T-cell (primary cell): ENCODE data around the gene RNGTT. TPM values are rescaled to one million over a fixed set of nuclear protein-coding genes. Genes with fewer than 3 reads are reported as not detected.
A peak's percentile ranks its signal among the peaks of the same experiment; 100 is the strongest.
"Not testable (repeated sequence)": the region's sequence is repeated elsewhere in the genome, so short reads cannot be mapped to it uniquely, and the experiment has no call there.

Source experiments
- ATAC-seq, 4 experiments: fragments of 200-7000 bp in 3 of 4; fragments of 150-1000 bp in 1 of 4; cut with Tn5 transposase; replicated peaks in 1 of 4; 1 replicate in 3 of 4; 2 replicates in 1 of 4; pipeline ENCODE4 v1.10.0; 2021; ENCODE audit warnings: moderate library complexity in 3 of 4, mild to moderate bottlenecking in 2 of 4, moderate number of reproducible peaks in 1 of 4
- CTCF ChIA-PET, 2 donors: fragments of 300-600 bp; sonication (Branson Sonifier 250); formaldehyde crosslinking; loops; one replicate each; lab custom pipeline; 2022; ENCODE audit warnings: antibody characterized with exemption in 2 of 2; lab: Charles Lee
- POLR2A ChIA-PET, 2 donors: fragments of 300-600 bp; sonication (Branson Sonifier 250); formaldehyde crosslinking; loops; one replicate each; lab custom pipeline; 2022; ENCODE audit warnings: antibody characterized with exemption in 2 of 2; lab: Charles Lee
- DNase-seq, 35 experiments: peaks; one replicate each; pipeline versions ENCODE4 v3.0.0 to v3.0.0-alpha.2; 2013 to 2023
- H3K27ac ChIP-seq: one replicate; pipeline ENCODE4 v1.5.1; 2013; ENCODE audit warnings: low read length
- H3K27me3 ChIP-seq, 2 experiments: replicated peaks in 1 of 2; 1 replicate in 1 of 2; 2 replicates in 1 of 2; pipeline versions ENCODE4 v1.6.1 to v1.7.0; 2013; ENCODE audit warnings: low read length in 1 of 2, mixed read lengths in 1 of 2; ENCODE audit not compliant: control insufficient read depth in 2 of 2, insufficient read depth in 2 of 2; ENCODE audit errors: extremely low read depth in 1 of 2
- H3K36me3 ChIP-seq, 2 donors: 1 replicate in 1 of 2; 2 replicates in 1 of 2; pipeline versions ENCODE4 v1.6.1 to v1.7.0; 2013; ENCODE audit warnings: low read length in 1 of 2; ENCODE audit not compliant: control insufficient read depth in 2 of 2, insufficient read depth in 1 of 2; ENCODE audit errors: extremely low read depth in 1 of 2
- H3K4me1 ChIP-seq, 2 experiments: 1 replicate in 1 of 2; 2 replicates in 1 of 2; pipeline versions ENCODE4 v1.6.1 to v1.7.0; 2013; ENCODE audit warnings: low read length in 2 of 2, mixed read lengths in 1 of 2; ENCODE audit not compliant: insufficient read depth in 2 of 2, control insufficient read depth in 1 of 2; ENCODE audit errors: extremely low read depth in 1 of 2
- H3K4me3 ChIP-seq, 2 donors: 1 replicate in 1 of 2; 2 replicates in 1 of 2; pipeline versions ENCODE4 v1.5.1 to v1.7.0; 2013; ENCODE audit warnings: mild to moderate bottlenecking in 2 of 2, low read length in 1 of 2, moderate library complexity in 1 of 2; ENCODE audit not compliant: control insufficient read depth in 1 of 2; ENCODE audit errors: extremely low read depth in 1 of 2
- H3K9me3 ChIP-seq: 2 replicates; pipeline ENCODE4 v1.7.0; 2013
- H3K27ac Mint-ChIP-seq, 2 donors: one replicate each; pipeline ENCODE4 v1.8.0; 2020 to 2021; ENCODE audit warnings: mild to moderate bottlenecking in 2 of 2, mixed read lengths in 2 of 2
- H3K27me3 Mint-ChIP-seq, 2 donors: one replicate each; pipeline ENCODE4 v1.8.0; 2021 to 2022; ENCODE audit warnings: mixed read lengths in 2 of 2
- H3K36me3 Mint-ChIP-seq: one replicate; pipeline ENCODE4 v1.8.0; 2021; ENCODE audit warnings: mixed read lengths
- H3K4me1 Mint-ChIP-seq, 3 donors: one replicate each; pipeline ENCODE4 v1.8.0; 2020 to 2022; ENCODE audit warnings: mixed read lengths in 3 of 3, mild to moderate bottlenecking in 1 of 3
- H3K4me3 Mint-ChIP-seq, 3 donors: one replicate each; pipeline ENCODE4 v1.8.0; 2020 to 2022; ENCODE audit warnings: mild to moderate bottlenecking in 3 of 3, mixed read lengths in 3 of 3, moderate library complexity in 3 of 3
- H3K9me3 Mint-ChIP-seq, 3 donors: one replicate each; pipeline ENCODE4 v1.8.0; 2020 to 2022; ENCODE audit warnings: mixed read lengths in 3 of 3
- WGBS: methylation state at CpG from one replicate; pipeline ENCODE4 v1.1.5; 2013; ENCODE audit warnings: missing lambda C conversion rate; ENCODE audit not compliant: insufficient coverage; 5-methylcytosine and 5-hydroxymethylcytosine counted together
- total RNA-seq, 35 experiments: library from RNA in 6 of 35; stranded (reverse) in 6 of 35; fragments of 120-200 nt in 1 of 35; gene quantifications; one replicate each; pipeline versions ENCODE4 v1.2.1 to v1.2.4 and lab custom pipeline; 2013 to 2026

RNGTT gene
- total RNA-seq, 5 donors from 2014 or later (not counting 1 experiment from before 2014, with no cell fraction given): 16.6 to 22.2 (median 17.5) TPM

- Mint-ChIP-seq H3K36me3 (no peaks in the 10 kb centered on the region), H3K4me3 (no peak overlapping the region), H3K4me1 (no peaks in the 10 kb centered on the region), H3K9me3 (no peaks in the 10 kb centered on the region), H3K27ac (no peak overlapping the region), H3K27me3 (peaks cover 0 to 4% of the 10 kb centered on the region in 2 donors)
- Histone ChIP-seq H3K9me3 (no peaks in the 10 kb centered on the region), H3K36me3 (no peaks in the 10 kb centered on the region), H3K4me3 (no peak overlapping the region), H3K27me3 (no peaks in the 10 kb centered on the region), H3K27ac (no peak overlapping the region), H3K4me1 (no peaks in the 10 kb centered on the region)
- no CpG with 5 or more reads among the region's 2 CpGs for WGBS
- ChIA-PET CTCF (interaction anchor here (0.5 to 2.6 kb wide), 36 partner anchors 11 to 628 kb away, joined by 3 to 20 read pairs (median 4); partner anchors contain the start of genes RNGTT (in 2 of the 2), PM20D2 (in 1 of the 2), PNRC1 (in 1 of the 2) and UBE2J1 (in 1 of the 2)), POLR2A (interaction anchor here in 1 of 2 donors (0.7 to 1.2 kb wide), 2 partner anchors 98 to 104 kb away, joined by 4 to 5 read pairs; partner anchors contain the start of gene PNRC1)
- ATAC-seq: peak; percentile 72 to 89 (median 81)
- DNase-seq: peak in 3 of 35 experiments; percentile 8 to 78 (median 18)
Observed at GRCh38 chr6:88982720-88983119, 19.3 kb upstream of the RNGTT start.

DNA sequence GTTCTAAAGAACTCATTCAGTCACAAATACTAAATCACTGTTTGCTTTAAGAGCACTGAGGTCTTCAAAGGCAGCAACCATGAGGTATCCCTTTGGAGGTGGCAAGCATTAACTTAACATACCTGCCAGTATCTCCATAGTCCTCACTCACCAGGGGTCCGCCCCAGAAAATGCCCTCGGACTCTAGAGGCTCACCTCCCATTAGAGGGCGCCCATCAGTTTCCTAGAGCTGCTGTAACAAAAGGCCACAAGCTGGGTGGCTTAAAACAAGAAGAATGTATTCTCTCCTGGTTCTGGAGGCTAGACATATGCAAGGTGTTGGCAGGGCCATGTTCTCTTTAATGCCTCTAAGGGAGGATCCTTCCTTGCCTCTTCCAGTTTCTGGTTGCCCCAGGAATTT, 12.0 kb upstream of the RNGTT start:
- Histone ChIP-seq H3K27me3 (no peaks in the 10 kb centered on the region), H3K4me3 (no peak overlapping the region), H3K27ac (no peak overlapping the region), H3K4me1 (no peaks in the 10 kb centered on the region), H3K36me3 (no peaks in the 10 kb centered on the region), H3K9me3 (no peaks in the 10 kb centered on the region)
- CTCF ChIA-PET: interaction anchor here in 1 of 2 donors (0.6 kb wide), 1 partner anchor 261 kb away, joined by 3 read pairs; no protein-coding TSS in a partner anchor
- ATAC-seq (no peak), DNase-seq (no peak)
- Mint-ChIP-seq H3K4me3 (no peak overlapping the region), H3K9me3 (no peaks in the 10 kb centered on the region), H3K36me3 (no peaks in the 10 kb centered on the region), H3K4me1 (peaks cover 2 to 10% (median 6%) of the 10 kb centered on the region in 3 donors), H3K27ac (no peak overlapping the region), H3K27me3 (no peaks in the 10 kb centered on the region)
- POLR2A ChIA-PET: no interaction called here
- WGBS: no CpG with 5 or more reads among the region's 3 CpGs

DNA sequence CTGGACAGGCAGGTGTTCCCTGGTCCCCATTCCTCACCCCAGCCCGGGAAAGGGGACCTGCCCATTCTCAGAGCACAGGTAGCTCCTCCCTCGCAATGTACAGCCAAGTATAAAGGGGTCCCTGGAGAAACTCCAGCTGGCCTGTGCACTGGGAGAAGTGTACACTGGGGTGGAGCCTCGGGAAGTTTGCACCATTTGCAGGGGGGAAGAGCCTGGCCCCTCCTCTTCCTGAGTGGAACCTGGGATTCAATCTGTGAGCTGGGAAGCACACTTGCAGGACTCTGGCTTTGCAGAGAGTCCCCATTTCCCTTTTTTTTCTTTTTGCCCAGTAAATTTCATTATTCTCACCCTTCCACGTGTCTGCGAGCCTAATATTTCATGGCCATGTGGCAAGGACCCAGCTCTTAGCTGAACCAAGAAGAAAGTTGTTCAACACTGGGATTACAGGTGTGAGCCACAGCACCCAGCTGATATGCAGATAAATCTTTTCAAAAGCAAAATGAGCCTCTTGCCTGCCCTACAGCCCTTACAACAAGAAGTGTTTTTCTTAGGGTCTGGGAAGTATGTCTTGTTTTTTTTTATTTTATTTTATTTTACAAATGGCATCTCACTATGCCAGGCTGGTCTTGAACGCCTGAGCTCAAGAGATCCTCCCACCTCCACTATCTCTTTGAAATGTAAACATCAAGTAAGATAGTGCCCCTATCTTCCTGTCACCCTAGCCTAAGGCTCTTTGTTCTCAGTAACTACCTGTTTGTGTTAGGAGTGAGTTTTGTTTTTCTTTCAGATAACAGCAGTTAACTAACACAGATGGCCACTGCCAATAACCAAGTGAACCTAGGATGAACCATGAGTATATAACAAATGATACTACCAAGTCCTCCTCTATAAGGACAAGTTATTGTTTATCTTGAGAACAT, 9.3 kb upstream of the RNGTT start:
- Mint-ChIP-seq H3K4me3 (no peak overlapping the region), H3K9me3 (peaks cover 0 to 4% (median 4%) of the 10 kb centered on the region in 3 donors), H3K27me3 (no peaks in the 10 kb centered on the region), H3K4me1 (peaks cover 2 to 10% (median 6%) of the 10 kb centered on the region in 3 donors), H3K27ac (no peak overlapping the region), H3K36me3 (peaks cover 4% of the 10 kb centered on the region)
- ChIA-PET CTCF (interaction anchor here in 1 of 2 donors (0.5 to 1.3 kb wide), 2 partner anchors 10 to 1107 kb away, joined by 3 read pairs; no protein-coding TSS in a partner anchor), POLR2A (interaction anchor here in 1 of 2 donors (0.9 kb wide), 1 partner anchor 9 kb away, joined by 3 read pairs; the partner anchor contains the start of gene RNGTT)
- Histone ChIP-seq H3K9me3 (no peaks in the 10 kb centered on the region), H3K36me3 (no peaks in the 10 kb centered on the region), H3K4me1 (no peaks in the 10 kb centered on the region), H3K4me3 (no peak overlapping the region), H3K27ac (no peak overlapping the region), H3K27me3 (no peaks in the 10 kb centered on the region)
- DNase-seq (no peak), ATAC-seq (peak in 1 of 4 experiments; percentile 29)
- 79% methylated on average over 4 of the region's 6 CpGs for WGBS

DNA sequence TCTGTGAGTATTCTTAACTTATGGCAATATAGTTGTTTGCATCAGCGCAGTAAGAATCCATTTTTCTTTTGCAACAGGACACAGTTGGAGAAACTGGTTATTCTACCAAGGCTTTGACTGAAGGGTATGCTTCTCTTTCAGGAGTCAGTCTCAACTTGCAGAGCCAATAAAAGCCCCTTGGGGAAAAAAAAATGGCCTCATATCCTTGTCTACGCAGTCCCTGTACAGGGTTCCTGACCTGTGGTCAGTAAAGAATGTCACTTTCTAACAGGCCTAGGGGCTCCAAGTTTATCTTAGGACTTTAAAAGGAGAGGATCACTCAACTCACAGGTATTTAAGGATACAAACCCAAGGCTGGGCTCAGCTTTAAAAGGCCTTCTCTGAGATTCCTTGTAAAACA, 6.9 kb upstream of the RNGTT start:
- no peaks in the 10 kb centered on the region for H3K27me3 ChIP-seq
- no peaks in the 10 kb centered on the region for H3K9me3 ChIP-seq
- no peak overlapping the region for H3K4me3 ChIP-seq
- ATAC-seq (no peak), DNase-seq (no peak)
- H3K9me3 Mint-ChIP-seq: peaks cover 0 to 4% (median 4%) of the 10 kb centered on the region in 3 donors
- no peaks in the 10 kb centered on the region for H3K4me1 ChIP-seq
- no peaks in the 10 kb centered on the region for H3K36me3 ChIP-seq
- CTCF ChIA-PET: no interaction called here
- H3K27me3 Mint-ChIP-seq: no peaks in the 10 kb centered on the region
- no peak overlapping the region for H3K4me3 Mint-ChIP-seq
- POLR2A ChIA-PET: no interaction called here
- WGBS: 100% methylated on average over 1 of the region's 2 CpGs
- H3K36me3 Mint-ChIP-seq: peaks cover 4% of the 10 kb centered on the region
- peaks cover 2 to 10% (median 6%) of the 10 kb centered on the region in 3 donors for H3K4me1 Mint-ChIP-seq
- no peak overlapping the region for H3K27ac ChIP-seq
- H3K27ac Mint-ChIP-seq: no peak overlapping the region

DNA sequence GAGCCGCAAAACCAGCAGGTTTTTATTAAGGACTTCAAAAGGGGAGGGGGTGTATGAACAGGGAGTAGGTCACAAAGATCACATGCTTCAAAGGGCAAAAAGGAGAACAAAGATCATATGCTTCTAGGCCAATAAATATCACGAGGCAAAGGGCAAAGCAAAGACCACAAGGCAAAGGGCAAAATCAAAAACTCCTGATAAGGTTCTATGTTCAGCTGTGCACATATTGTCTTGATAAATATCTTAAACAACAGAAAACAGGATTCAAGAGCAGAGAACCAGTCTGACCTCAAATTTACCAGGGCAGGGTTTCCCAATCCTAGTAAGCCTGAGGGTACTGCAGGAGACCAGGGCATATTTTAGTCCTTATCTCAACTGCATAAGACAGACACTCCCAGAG, 5.8 kb upstream of the RNGTT start:
- H3K4me1 ChIP-seq, H3K36me3 Mint-ChIP-seq, ATAC-seq, H3K27me3 Mint-ChIP-seq, H3K27ac Mint-ChIP-seq, H3K9me3 ChIP-seq, H3K9me3 Mint-ChIP-seq, H3K27ac ChIP-seq, H3K36me3 ChIP-seq, H3K4me3 ChIP-seq, H3K27me3 ChIP-seq, CTCF ChIA-PET, DNase-seq, H3K4me3 Mint-ChIP-seq: not testable (repeated sequence)
- peaks cover 6 to 12% (median 10%) of the 10 kb centered on the region in 3 donors for H3K4me1 Mint-ChIP-seq
- POLR2A ChIA-PET: interaction anchor here in 1 of 2 donors (0.5 kb wide), 1 partner anchor 382 kb away, joined by 7 read pairs; no protein-coding TSS in a partner anchor
- no CpG with 5 or more reads among the region's 2 CpGs for WGBS

DNA sequence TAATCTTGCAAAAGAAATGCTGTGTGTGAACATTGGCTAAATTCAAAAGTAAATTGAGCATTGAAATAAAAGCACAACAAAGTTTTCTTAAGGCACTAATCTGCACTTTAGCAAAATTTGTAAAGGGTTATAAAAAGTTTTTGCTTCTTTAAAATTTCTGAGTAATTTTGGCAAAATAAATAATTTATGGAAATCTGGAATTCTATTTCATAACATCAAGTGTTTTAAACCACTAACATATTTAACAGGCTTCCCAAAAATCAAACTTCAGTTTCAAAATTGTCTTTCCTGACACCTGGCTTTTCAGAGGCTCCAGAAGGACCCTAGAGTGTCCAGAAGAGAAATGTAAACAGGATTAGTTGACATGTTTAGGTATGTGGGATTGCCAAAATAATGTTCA, 4.5 kb upstream of the RNGTT start:
- ChIA-PET POLR2A (no interaction called here), CTCF (interaction anchor here in 1 of 2 donors (0.6 kb wide), 3 partner anchors 15 to 1294 kb away, joined by 3 to 4 read pairs (median 3); no protein-coding TSS in a partner anchor)
- DNase-seq: no peak
- Mint-ChIP-seq H3K27ac (no peak overlapping the region), H3K4me1 (peaks cover 14 to 18% (median 17%) of the 10 kb centered on the region in 3 donors), H3K36me3 (peaks cover 4% of the 10 kb centered on the region), H3K4me3 (no peak overlapping the region), H3K9me3 (peaks cover 0 to 4% (median 4%) of the 10 kb centered on the region in 3 donors), H3K27me3 (no peaks in the 10 kb centered on the region)
- Histone ChIP-seq H3K27ac (no peak overlapping the region), H3K4me3 (no peak overlapping the region), H3K4me1 (peaks cover 3 to 12% of the 10 kb centered on the region in 2 experiments), H3K27me3 (no peaks in the 10 kb centered on the region), H3K36me3 (no peaks in the 10 kb centered on the region), H3K9me3 (no peaks in the 10 kb centered on the region)
- no peak for ATAC-seq
